ENCODE data around the gene NOS1AP. TPM values are rescaled to one million over a fixed set of nuclear protein-coding genes. Genes with fewer than 3 reads are reported as not detected.
"Not testable (repeated sequence)": the region's sequence is repeated elsewhere in the genome, so short reads cannot be mapped to it uniquely, and the experiment has no call there.

The NOS1AP gene
- total and polyA plus RNA-seq, 3 experiments from 2014 or later = 0.07 TPM; not detected in 2

DNA sequence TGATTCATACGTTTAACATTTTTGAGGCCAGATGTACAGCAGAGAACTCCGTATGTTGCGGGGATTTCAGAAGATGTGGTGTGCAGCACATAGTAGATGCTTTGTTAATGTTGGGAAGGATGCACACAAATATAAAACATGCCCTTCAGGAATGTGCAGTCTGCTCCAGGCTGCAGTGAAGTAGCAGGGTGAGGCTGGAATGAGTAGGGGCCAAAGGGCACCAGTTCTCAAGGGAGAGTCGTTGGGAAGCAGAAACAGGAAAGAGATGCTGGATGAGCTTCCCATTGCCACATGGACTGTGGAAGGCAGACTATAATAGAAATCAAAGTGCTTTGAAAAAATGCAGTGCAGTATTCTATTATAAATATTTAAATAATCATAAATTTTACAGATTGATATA, 126.9 kb downstream of the NOS1AP start:
- Histone ChIP-seq H3K36me3 (ENCODE audit: insufficient read depth, low read length) (no peaks in the 10 kb centered on the region), H3K27ac (ENCODE audit: low read depth, low read length) (no peak overlapping the region), H3K4me3 (ENCODE audit: low read length) (no peak overlapping the region), H3K4me1 (ENCODE audit: insufficient read depth, low read length) (no peaks in the 10 kb centered on the region), H3K9me3 (ENCODE audit: low read length) (no peaks in the 10 kb centered on the region), H3K27me3 (ENCODE audit: insufficient read depth, low read length, poor library complexity, severe bottlenecking) (no peaks in the 10 kb centered on the region)
- ChIA-PET POLR2A (no interaction called here), CTCF (no interaction called here)
- DNase-seq = no peak
- H3K36me3 Mint-ChIP-seq = no peaks in the 10 kb centered on the region
- no peak overlapping the region for H3K27ac Mint-ChIP-seq
- H3K27me3 Mint-ChIP-seq = peaks cover 5 to 22% of the 10 kb centered on the region in 2 donors
- no peaks in the 10 kb centered on the region for H3K9me3 Mint-ChIP-seq
- no peaks in the 10 kb centered on the region for H3K4me1 Mint-ChIP-seq
- H3K4me3 Mint-ChIP-seq = no peak overlapping the region

DNA sequence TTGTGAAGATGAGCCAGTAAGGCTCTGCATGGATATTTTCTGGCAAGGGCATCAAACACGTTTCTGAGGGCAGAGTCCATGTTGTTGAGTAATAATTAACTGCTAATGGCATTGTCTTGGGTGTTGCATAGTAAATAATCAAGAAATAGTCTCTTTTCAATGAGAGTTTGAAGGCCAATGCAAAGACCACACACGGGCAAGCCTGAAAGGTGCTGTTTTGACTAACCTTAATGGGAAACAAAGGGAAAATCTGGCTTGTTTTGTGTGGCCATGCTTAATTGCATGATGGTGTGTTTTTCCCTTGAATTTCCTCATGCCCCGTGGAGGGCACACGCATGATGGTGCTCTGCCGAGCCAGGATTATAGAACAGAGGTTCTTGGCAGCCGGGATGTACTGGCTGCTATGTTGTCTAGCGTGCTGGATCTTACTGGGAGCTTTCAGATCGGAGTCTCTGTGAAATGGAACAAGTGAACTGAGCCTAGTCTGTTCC, 127.6 kb downstream of the NOS1AP start:
- Histone ChIP-seq H3K4me1 (ENCODE audit: insufficient read depth, low read length) (no peaks in the 10 kb centered on the region), H3K4me3 (ENCODE audit: low read length) (no peak overlapping the region), H3K36me3 (ENCODE audit: insufficient read depth, low read length) (no peaks in the 10 kb centered on the region), H3K27me3 (ENCODE audit: insufficient read depth, low read length, poor library complexity, severe bottlenecking) (no peaks in the 10 kb centered on the region), H3K27ac (ENCODE audit: low read depth, low read length) (no peak overlapping the region), H3K9me3 (ENCODE audit: low read length) (no peaks in the 10 kb centered on the region)
- H3K27ac Mint-ChIP-seq = no peak overlapping the region
- ChIA-PET CTCF (no interaction called here), POLR2A (no interaction called here)
- H3K27me3 Mint-ChIP-seq = peaks cover 7 to 27% of the 10 kb centered on the region in 2 donors
- no peak overlapping the region for H3K4me3 Mint-ChIP-seq
- DNase-seq = no peak
- H3K9me3 Mint-ChIP-seq = no peaks in the 10 kb centered on the region
- H3K4me1 Mint-ChIP-seq = no peaks in the 10 kb centered on the region
- H3K36me3 Mint-ChIP-seq = no peaks in the 10 kb centered on the region

DNA sequence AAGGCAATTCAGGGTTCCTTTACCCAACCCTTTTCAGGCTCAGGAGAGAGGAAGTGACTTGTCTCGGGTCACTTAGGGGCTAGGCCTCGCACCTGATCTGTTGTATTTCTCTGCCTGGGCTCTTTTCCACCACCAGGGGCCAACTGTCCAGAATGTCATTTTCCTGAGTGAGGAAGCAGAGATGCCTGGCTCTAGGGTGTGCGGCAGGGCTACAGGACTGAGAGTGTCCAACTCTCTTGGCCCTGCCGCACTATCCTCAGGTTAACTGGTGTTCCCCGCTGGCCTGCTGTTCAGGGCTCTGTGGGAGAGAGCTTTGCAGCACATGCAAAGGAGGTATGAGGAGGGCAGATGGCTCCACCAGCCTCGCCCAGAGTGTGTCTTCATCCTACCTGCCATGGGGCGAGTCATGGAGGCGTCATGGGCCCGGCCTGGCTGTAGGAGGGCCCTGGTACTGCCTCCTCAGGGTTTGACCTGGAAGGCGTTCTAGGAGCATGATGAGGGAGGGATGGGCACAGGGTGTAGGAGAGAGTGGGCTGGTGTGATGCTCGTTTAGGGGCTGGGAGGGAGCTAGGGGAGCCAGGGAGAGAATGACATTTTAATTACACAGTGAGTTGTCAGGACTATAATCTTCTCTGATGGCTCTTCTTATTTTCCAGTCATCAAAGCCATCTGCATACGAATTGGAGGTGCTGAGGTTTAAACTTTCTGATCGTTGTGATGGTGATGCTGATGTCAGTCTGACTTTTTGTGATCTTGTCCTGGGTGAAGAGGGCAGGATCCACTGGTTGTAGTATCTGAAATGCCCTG, 128.3 kb downstream of the NOS1AP start:
- Mint-ChIP-seq H3K4me3 (no peak overlapping the region), H3K27ac (no peak overlapping the region), H3K27me3 (peaks cover 7 to 24% of the 10 kb centered on the region in 2 donors), H3K9me3 (no peaks in the 10 kb centered on the region), H3K4me1 (no peaks in the 10 kb centered on the region), H3K36me3 (no peaks in the 10 kb centered on the region)
- ChIA-PET POLR2A (no interaction called here), CTCF (no interaction called here)
- H3K9me3 ChIP-seq (ENCODE audit: low read length) = no peaks in the 10 kb centered on the region
- no peak for DNase-seq
- no peak overlapping the region for H3K4me3 ChIP-seq (ENCODE audit: low read length)
- no peaks in the 10 kb centered on the region for H3K36me3 ChIP-seq (ENCODE audit: insufficient read depth, low read length)
- no peaks in the 10 kb centered on the region for H3K4me1 ChIP-seq (ENCODE audit: insufficient read depth, low read length)
- H3K27me3 ChIP-seq (ENCODE audit: insufficient read depth, low read length, poor library complexity, severe bottlenecking) = no peaks in the 10 kb centered on the region
- H3K27ac ChIP-seq (ENCODE audit: low read depth, low read length) = no peak overlapping the region

DNA sequence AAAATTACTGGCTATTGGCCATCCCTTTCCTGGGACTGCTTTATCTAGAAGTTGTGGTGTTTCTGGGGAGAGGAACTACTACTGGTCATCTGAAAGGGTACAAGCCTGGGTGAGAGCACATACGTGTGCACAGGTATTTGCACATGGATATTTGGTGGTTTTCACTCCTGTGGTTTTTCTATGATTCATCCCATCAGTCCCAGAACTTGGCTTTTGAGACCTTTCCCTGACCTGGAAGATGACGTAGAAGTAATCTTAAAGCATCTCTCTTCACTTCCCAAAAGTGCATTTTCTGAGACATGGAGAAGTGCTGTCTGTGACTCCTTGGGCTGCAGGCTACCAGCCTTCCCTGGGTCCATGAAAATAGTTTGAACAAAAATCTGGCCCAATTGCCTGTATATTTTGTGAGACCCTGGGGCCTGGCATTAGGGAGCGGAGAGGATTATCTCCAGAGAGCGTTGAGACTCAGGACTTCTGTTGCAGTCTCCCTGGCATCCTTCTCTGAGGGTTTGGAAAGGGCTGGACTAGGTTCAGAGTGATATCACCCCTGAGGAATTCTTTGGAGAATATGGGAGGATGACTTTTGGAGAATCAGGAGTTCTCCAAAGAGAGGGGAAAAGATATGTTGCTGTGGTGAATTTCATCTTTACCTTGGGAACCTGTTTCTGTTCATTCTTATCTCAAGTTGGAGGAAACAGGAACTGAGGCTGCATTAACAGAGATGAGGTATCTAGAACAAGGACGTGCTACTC, 130.8 kb downstream of the NOS1AP start:
- H3K36me3 ChIP-seq (ENCODE audit: insufficient read depth, low read length) = no peaks in the 10 kb centered on the region
- no peaks in the 10 kb centered on the region for H3K9me3 ChIP-seq (ENCODE audit: low read length)
- DNase-seq = no peak
- Mint-ChIP-seq H3K36me3 (no peaks in the 10 kb centered on the region), H3K4me1 (no peaks in the 10 kb centered on the region), H3K27me3 (peaks cover 7 to 33% of the 10 kb centered on the region in 2 donors), H3K27ac (no peak overlapping the region), H3K4me3 (no peak overlapping the region), H3K9me3 (no peaks in the 10 kb centered on the region)
- H3K27ac ChIP-seq (ENCODE audit: low read depth, low read length) = no peak overlapping the region
- H3K27me3 ChIP-seq (ENCODE audit: insufficient read depth, low read length, poor library complexity, severe bottlenecking) = no peaks in the 10 kb centered on the region
- CTCF ChIA-PET = no interaction called here
- no peaks in the 10 kb centered on the region for H3K4me1 ChIP-seq (ENCODE audit: insufficient read depth, low read length)
- POLR2A ChIA-PET = no interaction called here
- no peak overlapping the region for H3K4me3 ChIP-seq (ENCODE audit: low read length)

DNA sequence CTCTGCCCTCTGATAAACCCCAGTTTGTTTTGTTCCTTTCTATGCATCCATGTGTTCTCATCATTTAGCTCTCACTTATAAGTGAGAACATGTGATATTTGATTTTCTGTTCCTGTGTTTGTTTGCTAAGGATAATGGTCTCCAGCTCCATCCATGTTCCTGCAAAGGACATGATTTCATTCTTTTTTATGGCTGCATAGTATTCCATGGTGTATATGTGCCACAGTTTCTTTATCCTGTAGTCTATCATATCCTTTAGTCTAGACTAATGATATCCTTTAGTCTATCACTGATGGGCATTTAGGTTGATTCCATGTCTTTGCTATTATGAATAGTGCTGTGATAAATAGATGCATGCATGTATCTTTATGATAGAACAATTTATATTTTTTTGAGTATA, 131.6 kb downstream of the NOS1AP start:
- H3K4me3 Mint-ChIP-seq, POLR2A ChIA-PET: not testable (repeated sequence)

DNA sequence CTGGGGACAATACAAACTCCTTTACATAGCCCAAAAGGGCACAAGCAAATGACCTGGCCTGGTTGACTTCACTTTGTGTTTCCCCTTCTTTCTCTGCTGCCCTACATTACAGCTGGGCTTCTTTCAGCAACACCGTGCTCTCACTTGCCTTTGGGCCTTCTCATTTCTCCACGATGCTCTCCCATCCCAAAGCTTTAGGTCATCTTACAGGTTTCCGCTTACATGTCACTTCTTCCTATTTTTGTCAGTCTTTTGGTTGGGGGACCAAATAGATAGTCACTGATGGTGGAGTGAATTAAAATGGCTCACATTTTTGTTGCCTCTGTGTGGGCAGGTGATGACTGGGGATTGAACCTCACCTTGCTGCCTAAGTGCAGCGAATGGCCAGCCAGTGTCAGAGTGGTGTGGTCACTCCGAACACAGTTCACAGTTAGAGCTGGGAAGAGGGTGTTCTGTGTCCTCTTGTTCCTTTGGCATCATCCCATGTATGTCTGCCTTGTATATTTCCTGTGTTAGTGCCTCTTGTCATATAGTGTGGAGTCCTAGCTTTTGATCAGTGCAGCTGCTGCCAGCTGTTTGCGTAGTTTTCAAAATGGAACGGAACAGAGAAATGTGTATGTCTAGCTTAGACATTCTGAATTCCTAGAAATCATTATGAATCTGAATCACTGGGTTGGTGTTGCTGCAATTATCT, 134.8 kb downstream of the NOS1AP start:
- no peaks in the 10 kb centered on the region for H3K36me3 ChIP-seq (ENCODE audit: insufficient read depth, low read length)
- ChIA-PET POLR2A (no interaction called here), CTCF (interaction anchor here (0.7 kb wide), 1 partner anchor 28 kb away, joined by 5 read pairs; no protein-coding TSS in a partner anchor)
- H3K4me3 ChIP-seq (ENCODE audit: low read length) = no peak overlapping the region
- H3K9me3 Mint-ChIP-seq = no peaks in the 10 kb centered on the region
- H3K4me1 Mint-ChIP-seq = no peaks in the 10 kb centered on the region
- DNase-seq = no peak
- H3K36me3 Mint-ChIP-seq = no peaks in the 10 kb centered on the region
- no peak overlapping the region for H3K4me3 Mint-ChIP-seq
- peaks cover 1 to 26% of the 10 kb centered on the region in 2 donors for H3K27me3 Mint-ChIP-seq
- no peak overlapping the region for H3K27ac Mint-ChIP-seq
- H3K27ac ChIP-seq (ENCODE audit: low read depth, low read length) = no peak overlapping the region
- no peaks in the 10 kb centered on the region for H3K27me3 ChIP-seq (ENCODE audit: insufficient read depth, low read length, poor library complexity, severe bottlenecking)
- H3K4me1 ChIP-seq (ENCODE audit: insufficient read depth, low read length) = no peaks in the 10 kb centered on the region
- H3K9me3 ChIP-seq (ENCODE audit: low read length) = no peaks in the 10 kb centered on the region

More for the DNA sequence above, 131.6 kb downstream of the NOS1AP start:
- H3K27ac ChIP-seq (ENCODE audit: low read depth, low read length); DNase-seq; H3K4me1 Mint-ChIP-seq; CTCF ChIA-PET; H3K27me3 ChIP-seq (ENCODE audit: insufficient read depth, low read length, poor library complexity, severe bottlenecking); H3K4me1 ChIP-seq (ENCODE audit: insufficient read depth, low read length); H3K4me3 ChIP-seq (ENCODE audit: low read length); H3K36me3 ChIP-seq (ENCODE audit: insufficient read depth, low read length); H3K27ac Mint-ChIP-seq; H3K36me3 Mint-ChIP-seq; H3K9me3 Mint-ChIP-seq; H3K9me3 ChIP-seq (ENCODE audit: low read length): not testable (repeated sequence)
- H3K27me3 Mint-ChIP-seq = peaks cover 7 to 28% of the 10 kb centered on the region in 2 donors

DNA sequence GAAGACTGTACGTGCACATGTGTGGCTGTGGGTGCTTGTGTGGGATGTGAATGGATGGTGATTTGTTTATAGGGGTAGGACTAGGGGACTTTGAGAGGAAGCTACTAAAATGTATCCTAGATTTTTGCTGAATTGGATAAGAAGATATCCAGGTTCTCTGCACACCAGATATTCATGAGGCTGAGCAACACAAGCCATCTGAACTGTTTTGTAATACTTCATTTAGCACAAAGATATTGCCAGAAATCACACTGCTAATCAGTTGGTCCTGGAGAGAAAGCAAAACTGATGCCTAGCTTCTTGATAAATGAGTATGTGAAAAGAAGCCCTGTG, 135.3 kb downstream of the NOS1AP start:
- no peak for DNase-seq
- Mint-ChIP-seq H3K36me3 (no peaks in the 10 kb centered on the region), H3K4me1 (no peaks in the 10 kb centered on the region), H3K4me3 (no peak overlapping the region), H3K27ac (no peak overlapping the region), H3K9me3 (no peaks in the 10 kb centered on the region), H3K27me3 (peaks cover 1 to 31% of the 10 kb centered on the region in 2 donors)
- no peaks in the 10 kb centered on the region for H3K4me1 ChIP-seq (ENCODE audit: insufficient read depth, low read length)
- H3K27me3 ChIP-seq (ENCODE audit: insufficient read depth, low read length, poor library complexity, severe bottlenecking) = no peaks in the 10 kb centered on the region
- H3K27ac ChIP-seq (ENCODE audit: low read depth, low read length) = no peak overlapping the region
- CTCF ChIA-PET = no interaction called here
- H3K9me3 ChIP-seq (ENCODE audit: low read length) = no peaks in the 10 kb centered on the region
- H3K4me3 ChIP-seq (ENCODE audit: low read length) = no peak overlapping the region
- H3K36me3 ChIP-seq (ENCODE audit: insufficient read depth, low read length) = no peaks in the 10 kb centered on the region
- POLR2A ChIA-PET = no interaction called here

DNA sequence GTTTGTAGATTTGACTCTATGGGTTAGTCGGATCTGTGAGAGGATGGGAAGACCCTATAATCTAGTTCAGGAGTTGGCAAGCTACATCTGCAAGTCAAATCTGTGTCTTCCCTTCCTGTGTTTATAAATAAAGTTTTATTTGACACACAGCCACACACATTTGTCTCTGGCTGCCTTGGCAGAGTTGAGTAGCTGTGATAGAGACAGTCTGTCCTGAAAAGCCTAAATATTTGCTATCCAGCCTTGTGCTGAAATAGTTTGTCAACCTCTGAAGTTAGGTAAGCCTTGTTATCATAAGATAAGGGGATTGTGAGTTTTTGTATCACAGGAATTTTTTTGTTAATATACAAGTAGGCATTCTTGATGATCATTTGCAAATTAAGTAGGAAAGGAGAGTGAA, 136.8 kb downstream of the NOS1AP start:
- no peak overlapping the region for H3K4me3 ChIP-seq (ENCODE audit: low read length)
- H3K4me3 Mint-ChIP-seq = no peak overlapping the region
- no peaks in the 10 kb centered on the region for H3K4me1 Mint-ChIP-seq
- H3K36me3 Mint-ChIP-seq = no peaks in the 10 kb centered on the region
- no peak for DNase-seq
- ChIA-PET CTCF (no interaction called here), POLR2A (no interaction called here)
- H3K9me3 ChIP-seq (ENCODE audit: low read length) = no peaks in the 10 kb centered on the region
- H3K27me3 ChIP-seq (ENCODE audit: insufficient read depth, low read length, poor library complexity, severe bottlenecking) = no peaks in the 10 kb centered on the region
- no peaks in the 10 kb centered on the region for H3K9me3 Mint-ChIP-seq
- H3K27ac ChIP-seq (ENCODE audit: low read depth, low read length) = no peak overlapping the region
- H3K4me1 ChIP-seq (ENCODE audit: insufficient read depth, low read length) = no peaks in the 10 kb centered on the region
- no peak overlapping the region for H3K27ac Mint-ChIP-seq
- H3K27me3 Mint-ChIP-seq = peaks cover 1 to 44% of the 10 kb centered on the region in 2 donors
- no peaks in the 10 kb centered on the region for H3K36me3 ChIP-seq (ENCODE audit: insufficient read depth, low read length)

All from CD8-positive, alpha-beta memory T cell (primary cell).